Hippocampal formation (tissue), 2 donors: Measurements from ENCODE around the gene POLR3B.

Experiments
- DNase-seq, 2 donors: peaks; one replicate each; lab custom pipeline; 2025; lab: John Stamatoyannopoulos, UW

The POLR3B gene

GRCh38 chr12:106415134-106415533 is 57.6 kb downstream of the POLR3B start:
- no peak for DNase-seq

GRCh38 chr12:106416273-106416672 is 58.7 kb downstream of the POLR3B start:
- DNase-seq = no peak

- no peak for DNase-seq
These were observed 60.7 kb downstream of the POLR3B start for GRCh38 chr12:106417926-106418910.

- DNase-seq = no peak
These were observed 61.4 kb downstream of the POLR3B start for GRCh38 chr12:106418970-106419369.

GRCh38 chr12:106423291-106423690 is 65.7 kb downstream of the POLR3B start:
- DNase-seq = no peak

DNA sequence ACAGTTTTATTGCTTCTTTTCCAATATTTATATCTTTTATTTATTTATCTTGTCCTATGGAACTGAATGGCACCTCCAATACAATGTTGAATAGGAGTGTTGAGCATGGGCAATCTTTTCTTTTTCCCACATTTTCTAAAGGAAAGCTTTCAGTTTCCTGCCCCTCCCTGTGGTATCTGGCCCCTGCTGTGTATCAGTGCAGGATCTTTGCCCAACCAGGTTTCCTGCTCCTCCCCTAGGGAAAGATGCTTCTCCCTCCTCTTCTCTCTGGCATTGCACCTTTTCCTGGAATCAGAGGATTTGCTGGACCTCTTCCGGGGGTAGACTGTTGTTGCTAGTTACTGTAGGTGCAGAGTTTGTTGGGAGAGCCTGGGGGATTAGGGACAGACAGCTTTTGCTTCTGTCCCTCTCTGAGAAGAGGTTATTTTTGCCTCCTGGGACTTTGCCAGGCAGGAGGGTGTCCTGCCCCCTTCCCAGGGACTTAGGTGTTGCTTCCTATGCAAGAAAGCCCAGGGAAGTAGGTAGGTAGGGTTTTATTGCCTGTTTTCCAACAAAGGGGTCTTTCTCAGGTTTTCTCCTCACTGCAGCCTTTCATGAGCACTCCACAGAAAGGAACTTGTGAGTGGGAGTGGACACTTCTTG is 67.6 kb downstream of the POLR3B start:
- DNase-seq = no peak

DNA sequence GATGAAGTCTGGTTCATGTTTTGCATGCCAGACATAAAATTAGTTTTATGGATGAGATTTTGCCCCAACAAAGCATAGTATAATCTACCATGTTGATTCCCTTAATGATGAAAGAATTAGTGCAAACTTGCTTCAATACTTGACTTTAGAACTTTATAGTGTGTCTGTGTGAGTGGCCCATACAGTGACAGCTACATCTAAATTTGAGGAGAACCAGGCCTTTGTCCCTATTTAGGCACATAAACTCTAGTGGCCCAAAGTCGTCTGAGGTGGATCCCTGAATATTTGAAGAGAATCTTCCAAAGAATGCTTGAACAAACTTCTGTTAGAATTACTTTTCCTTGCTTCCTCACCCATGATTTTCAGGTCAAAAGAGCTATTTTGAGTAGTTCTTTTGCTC is 70.4 kb downstream of the POLR3B start:
- DNase-seq = no peak

DNA sequence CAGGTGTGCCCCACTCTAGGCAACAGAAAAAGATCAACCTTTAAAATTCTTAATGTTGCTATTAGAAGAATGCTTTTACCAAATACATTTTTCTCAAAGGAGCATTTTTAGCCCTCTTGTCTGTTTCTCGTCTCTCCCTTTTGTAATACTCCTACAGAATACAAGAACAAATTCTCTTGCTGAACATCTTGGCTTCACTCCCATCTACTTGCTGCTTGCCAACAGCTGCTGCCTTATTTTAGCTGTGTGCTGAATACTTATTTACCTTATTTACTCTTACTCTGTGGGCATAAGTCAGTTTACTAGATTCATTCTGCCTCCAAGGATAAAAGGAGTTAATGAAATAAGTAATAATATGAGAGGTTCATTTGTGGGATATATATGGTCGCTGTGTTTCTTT is 70.8 kb downstream of the POLR3B start:
- DNase-seq = peak in 1 of 2 donors; percentile 71

DNA sequence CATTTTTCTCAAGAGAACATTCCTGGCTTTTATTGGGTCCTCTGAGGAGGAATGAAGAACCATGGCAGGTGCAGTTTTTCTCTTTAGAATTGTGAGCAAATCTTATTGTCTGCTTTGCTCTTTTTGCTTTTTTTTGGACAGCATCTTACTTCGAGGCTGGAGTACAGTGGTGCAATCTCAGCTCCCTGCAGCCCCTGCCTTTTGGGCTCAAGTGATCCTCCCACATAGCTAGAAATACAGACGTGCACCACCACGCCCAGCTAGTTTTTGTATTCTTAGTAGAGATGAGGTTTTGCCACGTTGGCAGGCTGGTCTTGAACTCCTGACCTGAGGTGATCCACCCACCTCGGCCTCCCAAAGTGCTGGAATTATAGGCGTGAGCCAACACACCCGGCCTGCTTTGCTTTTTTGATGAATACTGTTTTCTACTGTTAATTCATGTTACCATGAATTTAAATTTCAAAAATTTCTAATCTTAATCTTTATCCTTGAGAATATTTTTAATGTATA is 71.5 kb downstream of the POLR3B start:
- no peak for DNase-seq

- DNase-seq = no peak
These were observed 72.1 kb downstream of the POLR3B start for GRCh38 chr12:106429636-106430035.

GRCh38 chr12:106431839-106432411 is 74.4 kb downstream of the POLR3B start:
- DNase-seq = no peak

- DNase-seq = no peak
These were observed 75.5 kb downstream of the POLR3B start for GRCh38 chr12:106433055-106433454.

DNA sequence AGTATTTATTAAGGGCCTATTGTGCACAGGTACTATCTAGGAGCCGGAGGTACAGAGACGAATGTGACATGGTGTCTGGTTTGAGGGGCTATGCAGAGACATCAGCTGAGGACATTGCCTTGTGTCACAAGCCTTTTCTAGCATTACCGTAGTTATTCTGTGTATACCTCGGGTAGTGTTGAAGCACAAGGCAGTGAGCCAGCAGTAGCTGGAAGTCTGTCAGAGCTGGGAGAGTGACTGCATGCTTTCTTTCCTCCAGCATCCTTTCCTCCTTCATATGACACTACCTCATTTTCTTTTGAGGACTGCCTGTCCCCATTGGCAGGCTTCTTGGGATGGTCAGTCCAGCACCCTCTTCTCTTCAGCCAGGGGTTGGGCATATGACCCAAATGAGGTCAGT is 77.0 kb downstream of the POLR3B start:
- DNase-seq = no peak

- DNase-seq = no peak
These were observed 78.6 kb downstream of the POLR3B start for GRCh38 chr12:106436164-106436563.

- no peak for DNase-seq
These were observed 85.0 kb downstream of the POLR3B start for GRCh38 chr12:106442575-106442974.

- DNase-seq = no peak
These were observed 87.5 kb downstream of the POLR3B start for GRCh38 chr12:106445053-106445452.

- DNase-seq = no peak
These were observed 88.4 kb downstream of the POLR3B start for GRCh38 chr12:106445959-106446358.

DNA sequence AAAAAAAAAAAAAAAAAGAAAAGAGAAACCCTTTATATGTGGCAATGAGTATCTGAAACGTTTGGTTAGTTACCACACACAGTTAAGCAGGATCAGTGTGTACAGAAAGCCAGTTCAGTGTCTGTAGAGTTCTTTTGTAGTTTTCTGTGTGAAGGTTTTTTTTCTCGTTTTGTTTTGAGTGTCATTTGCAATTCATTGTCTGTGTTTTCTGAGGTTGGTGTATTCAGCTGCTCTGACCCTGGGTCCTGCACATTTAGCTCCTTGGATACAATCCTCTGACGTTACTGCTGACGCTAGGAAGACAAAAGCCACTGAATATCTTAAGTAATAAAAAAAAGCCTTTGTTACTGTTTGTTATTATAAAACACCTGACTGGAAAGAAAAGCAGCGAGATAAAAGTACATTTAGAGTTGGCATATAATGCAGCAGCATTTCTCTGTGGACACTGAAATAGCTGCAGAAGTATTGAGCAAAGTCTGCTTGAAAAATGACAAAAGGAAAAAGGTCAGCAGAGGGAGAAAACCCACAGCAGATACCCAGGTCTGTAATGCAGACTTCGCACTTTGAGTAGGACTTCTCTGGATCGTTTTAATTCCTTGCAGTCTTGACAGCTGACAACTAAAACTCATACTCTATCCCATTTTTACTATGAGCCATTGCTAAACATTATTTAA is 89.0 kb downstream of the POLR3B start:
- peak in 1 of 2 donors; percentile 41 for DNase-seq

DNA sequence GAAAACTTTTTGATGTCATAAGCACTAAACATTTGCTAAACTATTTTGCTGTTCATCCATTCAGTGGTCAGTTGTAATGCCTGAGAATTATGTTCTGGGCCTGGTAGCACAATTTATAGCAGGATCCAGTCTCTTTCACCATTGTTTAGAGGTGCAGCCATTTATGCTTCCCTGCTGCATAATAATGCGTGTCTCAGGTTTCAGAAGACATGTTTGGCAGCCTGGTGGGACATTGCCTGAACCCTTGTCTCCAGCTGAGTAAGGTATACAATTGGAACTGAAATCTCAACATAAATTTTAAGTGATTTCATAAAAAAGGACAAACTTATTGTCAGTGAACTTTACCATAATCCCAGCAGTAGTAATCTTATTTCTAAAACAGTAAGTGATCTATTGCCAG is 94.8 kb downstream of the POLR3B start:
- DNase-seq = no peak

- no peak for DNase-seq
These were observed 97.6 kb downstream of the POLR3B start for GRCh38 chr12:106455111-106455510.

- no peak for DNase-seq
These were observed 101.6 kb downstream of the POLR3B start for GRCh38 chr12:106459124-106459523.

DNA sequence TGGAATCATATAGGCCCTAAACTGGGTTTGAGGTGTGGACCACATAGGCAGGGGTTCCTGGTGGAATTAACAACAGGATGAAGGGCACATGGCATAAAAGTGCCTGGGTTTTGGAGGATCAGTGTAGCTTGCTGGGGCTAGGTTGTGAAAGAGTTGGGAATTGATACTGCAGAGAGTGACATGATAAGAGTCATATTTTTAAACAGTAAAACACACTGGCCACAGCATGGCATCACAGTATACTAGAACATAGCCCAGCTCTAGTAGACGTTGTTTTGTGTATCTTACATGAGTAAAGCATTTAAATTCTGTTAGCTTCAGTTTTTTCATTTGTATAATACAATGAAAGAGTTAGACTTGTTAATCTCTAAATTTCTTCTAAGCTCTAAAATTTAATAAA is 102.0 kb downstream of the POLR3B start:
- no peak for DNase-seq
